K562 (cell line): Measurements from ENCODE around the gene PPP2R3C. TPM values are rescaled to one million over a fixed set of nuclear protein-coding genes. Genes with fewer than 3 reads are reported as not detected.
A peak's percentile ranks its signal among the peaks of the same experiment; 100 is the strongest.

Experiments
- ATAC-seq: fragments of 200-7000 bp; cut with Tn5 transposase; 3 replicates; pipeline ENCODE4 v1.9.1; 2020; ENCODE audit warnings: moderate library complexity
- BruUV-seq: library from RNA; stranded (reverse); fragments of 400-500 nt; replicated peaks from 2 replicates; lab custom pipeline; 2021; lab: Mats Ljungman, UMichigan
- CTCF ChIA-PET: fragments of 300-600 bp; formaldehyde crosslinking; extraction: SDS; loops from one replicate; lab custom pipeline; 2021; ENCODE audit warnings: low intra/inter-chr PET ratio; lab: Yijun Ruan, JAX
- POLR2A ChIA-PET: fragments of 300-600, 350-650 bp; sonication (Branson Sonifier 250); formaldehyde crosslinking; extraction: SDS; loops from one replicate; lab custom pipeline; 2021; ENCODE audit warnings: antibody characterized with exemption, inconsistent platforms; lab: Yijun Ruan, JAX
- DNase-seq, 4 experiments: peaks; one replicate each; pipeline versions ENCODE4 v3.0.0 to v3.0.0-alpha.2; 2011 to 2018; ENCODE audit warnings: low spot score in 3 of 4, mixed read lengths in 3 of 4; ENCODE audit errors: extremely low read depth in 1 of 4
- FAIRE-seq: peaks from 2 replicates; lab custom pipeline; 2011; peaks lifted over from hg19 to GRCh38; lab: Jason Lieb, UNC
- H2AFZ ChIP-seq: 2 replicates; pipeline ENCODE4 v1.6.0; 2011; ENCODE audit warnings: low read depth, low read length, control low read depth, inconsistent platforms
- H3K27ac ChIP-seq: fragments of 200-600 bp; 3 replicates; pipeline ENCODE4 v1.8.0; 2011; ENCODE audit warnings: low read depth, mild to moderate bottlenecking, control low read depth, inconsistent platforms, low read length, moderate library complexity, mixed read lengths; ENCODE audit errors: extremely low read depth
- H3K27me3 ChIP-seq, 2 experiments: fragments of 300-600 bp in 1 of 2; 2 replicates in 1 of 2; 3 replicates in 1 of 2; pipeline versions ENCODE4 v1.6.0 to v1.8.0; 2011; ENCODE audit warnings: inconsistent platforms in 2 of 2, low read length in 2 of 2, mild to moderate bottlenecking in 1 of 2, mixed read lengths in 1 of 2, moderate library complexity in 1 of 2; ENCODE audit not compliant: control insufficient read depth in 2 of 2, insufficient read depth in 2 of 2
- H3K36me3 ChIP-seq: fragments of 300-600 bp; 3 replicates; pipeline ENCODE4 v1.8.0; 2011; ENCODE audit warnings: mild to moderate bottlenecking, low read length, inconsistent platforms; ENCODE audit not compliant: control insufficient read depth, insufficient read depth
- H3K4me1 ChIP-seq, 2 experiments: fragments of 200-600 bp in 1 of 2; replicated peaks in 1 of 2; 2 replicates in 1 of 2; 3 replicates in 1 of 2; pipeline versions ENCODE4 v1.5.1 to v1.8.0; 2011; ENCODE audit warnings: inconsistent platforms in 2 of 2, low read length in 2 of 2, mild to moderate bottlenecking in 1 of 2, mixed read lengths in 1 of 2, moderate library complexity in 1 of 2; ENCODE audit not compliant: control insufficient read depth in 2 of 2, insufficient read depth in 2 of 2
- H3K4me2 ChIP-seq: 2 replicates; pipeline ENCODE4 v1.6.1; 2011; ENCODE audit warnings: low read length, control low read depth, inconsistent platforms, mixed read lengths; ENCODE audit not compliant: insufficient read depth
- H3K4me3 ChIP-seq: fragments of 200-600 bp; sonication (generic), shearing (Covaris generic); 2 replicates; pipeline ENCODE4 v1.5.1; 2016; ENCODE audit warnings: control low read depth, inconsistent platforms
- H3K79me2 ChIP-seq: fragments of 200-600 bp; 3 replicates; pipeline ENCODE4 v1.8.0; 2011; ENCODE audit warnings: low read length, inconsistent platforms; ENCODE audit not compliant: control insufficient read depth, insufficient read depth
- H3K9ac ChIP-seq, 2 experiments: 2 replicates each; pipeline versions ENCODE4 v1.6.0 to v1.6.1; 2011; ENCODE audit warnings: low read depth in 2 of 2, low read length in 2 of 2, control low read depth in 1 of 2, inconsistent platforms in 1 of 2, mild to moderate bottlenecking in 1 of 2, mixed read lengths in 1 of 2; ENCODE audit not compliant: insufficient read depth in 1 of 2
- H3K9me1 ChIP-seq: one replicate; pipeline ENCODE4 v1.6.0; 2011; ENCODE audit warnings: inconsistent platforms, mild to moderate bottlenecking, low read length, moderate library complexity; ENCODE audit not compliant: control insufficient read depth, insufficient read depth
- H3K9me3 ChIP-seq: replicated peaks from 2 replicates; pipeline ENCODE4 v1.5.1; 2011; ENCODE audit warnings: low read depth, low read length, inconsistent platforms; ENCODE audit not compliant: control insufficient read depth, insufficient read depth
- H4K20me1 ChIP-seq: replicated peaks from 2 replicates; pipeline ENCODE4 v1.6.1; 2011; ENCODE audit warnings: low read length, inconsistent platforms, mixed read lengths; ENCODE audit not compliant: control insufficient read depth, insufficient read depth
- ARNT ChIP-seq, 2 experiments: fragments of 450-650 bp; IDR thresholded peaks; 2 replicates each; pipeline ENCODE4 v1.6.1; 2016; ENCODE audit warnings: mild to moderate bottlenecking in 1 of 2
- CBFB ChIP-seq: sonication (generic); formaldehyde crosslinking; IDR thresholded peaks from 2 replicates; pipeline ENCODE4 v1.4.0; 2020; ENCODE audit warnings: mild to moderate bottlenecking, missing genetic modification reagents
- ETV6 ChIP-seq, 3 experiments: fragments of 150-350 bp in 1 of 3; sonication (generic) in 1 of 3; formaldehyde crosslinking in 1 of 3; IDR thresholded peaks; 2 replicates each; pipeline versions ENCODE4 v1.6.1 to v1.8.0; 2014 to 2022; ENCODE audit warnings: borderline replicate concordance in 2 of 3, low read depth in 2 of 3, antibody characterized with exemption in 1 of 3, low read length in 1 of 3, mild to moderate bottlenecking in 1 of 3, missing genetic modification reagents in 1 of 3
- FOXM1 ChIP-seq, 2 experiments: fragments of 450-650 bp in 1 of 2; sonication (generic) in 1 of 2; formaldehyde crosslinking in 1 of 2; IDR thresholded peaks; 2 replicates each; pipeline versions ENCODE4 v1.6.1 to v1.9.0; 2017 to 2022; ENCODE audit warnings: low read depth in 2 of 2, mild to moderate bottlenecking in 2 of 2, missing genetic modification reagents in 1 of 2, moderate library complexity in 1 of 2
- HNRNPH1 ChIP-seq: fragments of 200-400 bp; formaldehyde crosslinking; optimal IDR thresholded peaks from 2 replicates; pipeline ENCODE3; 2017; ENCODE audit warnings: low read depth, mild to moderate bottlenecking, low read length, moderate library complexity
- SPI1 ChIP-seq: IDR thresholded peaks from 2 replicates; pipeline ENCODE4 v1.6.1; 2011; ENCODE audit warnings: low read depth, low read length, control low read depth, borderline replicate concordance
- WGBS: fragments of 100-300 bp; shearing (Covaris generic); methylation state at CpG from one replicate; pipeline ENCODE4 v1.1.6; 2016; ENCODE audit warnings: low coverage, mixed read lengths; ENCODE audit not compliant: insufficient coverage; ENCODE audit errors: missing lambda C conversion rate; 5-methylcytosine and 5-hydroxymethylcytosine counted together
- in situ Hi-C: fragments of 300-500 bp; cut with MboI; formaldehyde crosslinking; loops from 4 replicates; pipeline ENCODE4 v1.15.0; 2018; ENCODE audit warnings: inconsistent platforms, mixed read lengths
- intact Hi-C: fragments of 100-400 bp; cut with micrococcal nuclease; formaldehyde crosslinking; loops from 2 replicates; pipeline ENCODE4 v1.14.2; 2022
- polyA plus RNA-seq, 8 experiments: library from polyadenylated mRNA; depleted of rRNA in 4 of 8; stranded (reverse) in 5 of 8; unstranded in 3 of 8; fragments of >200 nt; fragmentation: Nextera tagmentation in 2 of 8; fragmentation: Illumina TruSeq in 1 of 8; extraction: Ambion mirVana in 2 of 8; extraction: Trizol in 1 of 8; gene quantifications; 2 replicates each; pipeline versions ENCODE4 v1.2.1 to v1.2.3, GENCODE V29; 2011 to 2014; ENCODE audit warnings: inconsistent platforms in 1 of 8, missing spikeins in 1 of 8
- total RNA-seq, 7 experiments: library from RNA; depleted of rRNA in 6 of 7; stranded (reverse); fragments of >200 nt in 6 of 7; fragmentation: Illumina TruSeq in 2 of 7; extraction: Trizol in 2 of 7; gene quantifications; 2 replicates each; pipeline versions ENCODE4 v1.2.1 to v1.2.3, GENCODE V29; 2011 to 2021; ENCODE audit warnings: low replicate concordance in 1 of 7

The PPP2R3C gene
- total and polyA plus RNA-seq, 9 of the 15 experiments (the other 6 are each of a cell fraction or from before 2014, with no cell fraction given), result 14.7 to 43.3 (median 22.7) TPM

DNA sequence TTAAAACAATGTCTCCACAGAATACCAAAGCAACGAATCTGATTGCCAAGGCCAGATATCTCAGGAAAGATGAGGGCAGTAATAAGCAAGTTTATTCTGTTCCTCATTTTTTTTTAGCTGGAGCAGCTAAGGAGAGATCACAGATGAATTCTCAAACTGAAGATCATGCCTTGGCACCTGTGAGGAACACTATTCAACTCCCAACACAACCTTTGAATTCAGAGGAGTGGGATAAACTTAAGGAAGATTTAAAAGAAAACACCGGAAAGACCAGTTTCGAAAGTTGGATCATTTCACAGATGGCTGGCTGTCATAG lies 1.6 kb upstream of the PPP2R3C start:
- no peaks in the 10 kb centered on the region for H3K9me3 ChIP-seq
- no peak for DNase-seq
- peak overlapping the region; percentile 99 for H3K27ac ChIP-seq
- H3K27me3 ChIP-seq, result no peaks in the 10 kb centered on the region
- peak overlapping the region; percentile 97 for H2AFZ ChIP-seq
- H3K36me3 ChIP-seq, result peaks cover 17% of the 10 kb centered on the region; the same call in 2 of the 3 replicates
- no peaks in the 10 kb centered on the region for H3K9me1 ChIP-seq
- peaks cover 4 to 9% of the 10 kb centered on the region in 2 experiments; a peak in 4 of 5 replicates for H3K4me1 ChIP-seq
- peak overlapping the region; percentile 94 for H3K4me2 ChIP-seq
- ATAC-seq, result no peak
- no TSS peak for BruUV-seq
- H4K20me1 ChIP-seq, result no peaks in the 10 kb centered on the region
- FAIRE-seq, result peak; percentile 57
- H3K4me3 ChIP-seq, result peak overlapping the region; percentile 62
- TF ChIP-seq ARNT (IDR thresholded peaks at IDR 0.05) (no peak), FOXM1 (IDR thresholded peaks at IDR 0.05; ENCODE audit: low read depth) (0 out of 2 replicates have a peak, but pooled peaks have one; percentile 21), FOXM1 (CRISPR knock-in tag; IDR thresholded peaks at IDR 0.05; ENCODE audit: low read depth) (no peak), CBFB (CRISPR knock-in tag) (no peak), HNRNPH1 (no peak), SPI1 (peak; percentile 41; the same call in 1 of the 2 replicates), ETV6 (IDR thresholded peaks at IDR 0.05; ENCODE audit: borderline replicate concordance in 1 of 2, low read depth in 2 of 2, low read length in 1 of 2) (no peak), ETV6 (CRISPR knock-in tag; IDR thresholded peaks at IDR 0.05; ENCODE audit: borderline replicate concordance) (no peak)
- intact Hi-C loops (loop anchor here (2.0 to 10.0 kb wide), 3 partner anchors 77 to 249 kb away; partner anchors contain the start of genes BAZ1A, FAM177A1 and SRP54), in situ Hi-C loops (no loop called here)
- H3K9ac ChIP-seq, result peak overlapping the region; percentile 94 to 96; a peak in 3 of 4 replicates
- whole genome bisulfite sequencing, result 0% methylated on average over 3 of the region's 3 CpGs
- H3K79me2 ChIP-seq, result peaks cover 53% of the 10 kb centered on the region
- CTCF ChIA-PET, result no interaction called here
- POLR2A ChIA-PET, result interaction anchor here (1.9 kb wide), 1 partner anchor 9 kb away, joined by 10 read pairs; no protein-coding TSS in a partner anchor
